ENCODE data around the gene ATG10. TPM values are rescaled to one million over a fixed set of nuclear protein-coding genes. Genes with fewer than 3 reads are reported as not detected.

Gene ATG10
- total and polyA plus RNA-seq, 2 experiments from 2014 or later, result 12.5 to 17.7 TPM

- no peaks in the 10 kb centered on the region for H3K9me2 ChIP-seq (ENCODE audit: insufficient read depth)
- H3K36me3 ChIP-seq (ENCODE audit: insufficient read depth), result no peaks in the 10 kb centered on the region
- no peaks in the 10 kb centered on the region for H3K27me3 ChIP-seq (ENCODE audit: insufficient read depth)
- Mint-ChIP-seq H3K36me3 (ENCODE audit: low read depth) (no peaks in the 10 kb centered on the region; the same call in 2 of the 3 replicates), H3K27ac (no peak overlapping the region), H3K27me3 (ENCODE audit: insufficient read depth, low read depth, poor library complexity) (peaks cover 5% of the 10 kb centered on the region), H3K4me1 (peaks cover 14% of the 10 kb centered on the region), H3K4me3 (no peak overlapping the region), H3K9me3 (peaks cover 7% of the 10 kb centered on the region; the same call in 2 of the 3 replicates)
- no peak overlapping the region for H2AFZ ChIP-seq
- no peaks in the 10 kb centered on the region for H4K20me1 ChIP-seq (replicated peaks; ENCODE audit: insufficient read depth)
- no peak overlapping the region for H3K4me2 ChIP-seq
- DNase-seq (ENCODE audit: low spot score) (no peak), ATAC-seq (no peak)
- H3K79me2 ChIP-seq (replicated peaks; ENCODE audit: insufficient read depth), result no peaks in the 10 kb centered on the region
- no peaks in the 10 kb centered on the region for H3F3A ChIP-seq (replicated peaks; ENCODE audit: low read depth)
- TF ChIP-seq ZNF462 (CRISPR knock-in tag; IDR thresholded peaks at IDR 0.05), result no peak
- TF ChIP-seq NANOG (IDR thresholded peaks at IDR 0.05; ENCODE audit: borderline replicate concordance), result no peak
- TF ChIP-seq ZNF114 (CRISPR knock-in tag; IDR thresholded peaks at IDR 0.05), result no peak
- no peak for TF ChIP-seq EZH2phosphoT487 (IDR thresholded peaks at IDR 0.05; ENCODE audit: unreplicated experiment)
- TF ChIP-seq, protein P1, sequence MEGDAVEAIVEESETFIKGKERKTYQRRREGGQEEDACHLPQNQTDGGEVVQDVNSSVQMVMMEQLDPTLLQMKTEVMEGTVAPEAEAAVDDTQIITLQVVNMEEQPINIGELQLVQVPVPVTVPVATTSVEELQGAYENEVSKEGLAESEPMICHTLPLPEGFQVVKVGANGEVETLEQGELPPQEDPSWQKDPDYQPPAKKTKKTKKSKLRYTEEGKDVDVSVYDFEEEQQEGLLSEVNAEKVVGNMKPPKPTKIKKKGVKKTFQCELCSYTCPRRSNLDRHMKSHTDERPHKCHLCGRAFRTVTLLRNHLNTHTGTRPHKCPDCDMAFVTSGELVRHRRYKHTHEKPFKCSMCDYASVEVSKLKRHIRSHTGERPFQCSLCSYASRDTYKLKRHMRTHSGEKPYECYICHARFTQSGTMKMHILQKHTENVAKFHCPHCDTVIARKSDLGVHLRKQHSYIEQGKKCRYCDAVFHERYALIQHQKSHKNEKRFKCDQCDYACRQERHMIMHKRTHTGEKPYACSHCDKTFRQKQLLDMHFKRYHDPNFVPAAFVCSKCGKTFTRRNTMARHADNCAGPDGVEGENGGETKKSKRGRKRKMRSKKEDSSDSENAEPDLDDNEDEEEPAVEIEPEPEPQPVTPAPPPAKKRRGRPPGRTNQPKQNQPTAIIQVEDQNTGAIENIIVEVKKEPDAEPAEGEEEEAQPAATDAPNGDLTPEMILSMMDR (conservative IDR thresholded peaks at IDR 0.05; ENCODE audit: low read depth in 2 of 2), result no peak
- TF ChIP-seq ZNF331 (CRISPR knock-in tag; IDR thresholded peaks at IDR 0.05; ENCODE audit: low read depth), result no peak
- H3K4me1 ChIP-seq (ENCODE audit: insufficient read depth), result peaks cover 10% of the 10 kb centered on the region
- H3K4me3 ChIP-seq, result no peak overlapping the region
- no peak overlapping the region; the same call in 1 of the 2 replicates for H3K27ac ChIP-seq (ENCODE audit: low read depth)
Measured at GRCh38 chr5:81949462-81949861, 22.4 kb upstream of the ATG10 start.
